Dendritic cell treated with granulocyte-macrophage colony-stimulating factor and Interleukin-4, amounts not matched to agents 40 ng/mL and 50 ng/mL, for 4 days (primary cell): Measurements from ENCODE around the gene CCNG1.
"Not testable (repeated sequence)": the region's sequence is repeated elsewhere in the genome, so short reads cannot be mapped to it uniquely, and the experiment has no call there.

Experiments
- H3K27ac Mint-ChIP-seq: one replicate; pipeline ENCODE4 v1.8.0; 2022; ENCODE audit warnings: mild to moderate bottlenecking, mixed read lengths
- H3K27me3 Mint-ChIP-seq: one replicate; pipeline ENCODE4 v1.8.0; 2022; ENCODE audit warnings: mild to moderate bottlenecking, mixed read lengths
- H3K36me3 Mint-ChIP-seq: one replicate; pipeline ENCODE4 v1.8.0; 2022; ENCODE audit warnings: low read depth, mixed read lengths
- H3K4me1 Mint-ChIP-seq: one replicate; pipeline ENCODE4 v1.8.0; 2022; ENCODE audit warnings: low read depth, mixed read lengths
- H3K4me3 Mint-ChIP-seq: one replicate; pipeline ENCODE4 v1.8.0; 2022; ENCODE audit warnings: mild to moderate bottlenecking, moderate library complexity, mixed read lengths
- H3K9me3 Mint-ChIP-seq: one replicate; pipeline ENCODE4 v1.8.0; 2022; ENCODE audit warnings: mixed read lengths
- intact Hi-C: fragments of 100-400 bp; cut with micrococcal nuclease; formaldehyde crosslinking; loops from one replicate; pipeline ENCODE4 v1.15.0; 2022

CCNG1 gene

DNA sequence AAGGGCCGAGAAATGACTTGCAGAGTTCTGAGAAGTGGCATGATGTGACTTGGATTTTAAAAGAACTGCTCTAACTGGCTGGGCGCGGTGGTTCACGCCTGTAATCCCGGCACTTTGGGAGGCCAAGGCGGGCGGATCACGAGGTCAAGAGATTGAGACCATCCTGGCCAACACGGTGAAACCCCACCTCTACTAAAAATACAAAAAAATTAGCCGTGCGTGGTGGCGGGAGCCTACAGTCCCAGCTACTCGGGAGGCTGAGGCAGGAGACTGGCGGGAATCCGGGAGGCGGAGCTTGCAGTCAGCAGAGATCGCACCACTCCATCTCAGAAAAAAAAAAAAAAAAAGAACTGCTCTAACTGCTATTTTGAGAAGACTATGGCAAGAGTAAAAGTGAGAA lies 18.0 kb downstream of the CCNG1 start:
- H3K9me3 Mint-ChIP-seq, intact Hi-C loops: not testable (repeated sequence)

GRCh38 chr5:163456029-163456589 lies 18.7 kb downstream of the CCNG1 start:
- Mint-ChIP-seq H3K27me3 (no peaks in the 10 kb centered on the region), H3K27ac (no peak overlapping the region), H3K4me3 (no peak overlapping the region), H3K4me1 (peaks cover 22% of the 10 kb centered on the region), H3K36me3 (peaks cover 46% of the 10 kb centered on the region), H3K9me3 (no peaks in the 10 kb centered on the region)
- intact Hi-C loops: no loop called here

More for the DNA sequence above, 18.0 kb downstream of the CCNG1 start:
- H3K4me3 Mint-ChIP-seq, H3K27ac Mint-ChIP-seq, H3K27me3 Mint-ChIP-seq: not testable (repeated sequence)
- Mint-ChIP-seq H3K36me3 (peaks cover 53% of the 10 kb centered on the region), H3K4me1 (peaks cover 22% of the 10 kb centered on the region)

DNA sequence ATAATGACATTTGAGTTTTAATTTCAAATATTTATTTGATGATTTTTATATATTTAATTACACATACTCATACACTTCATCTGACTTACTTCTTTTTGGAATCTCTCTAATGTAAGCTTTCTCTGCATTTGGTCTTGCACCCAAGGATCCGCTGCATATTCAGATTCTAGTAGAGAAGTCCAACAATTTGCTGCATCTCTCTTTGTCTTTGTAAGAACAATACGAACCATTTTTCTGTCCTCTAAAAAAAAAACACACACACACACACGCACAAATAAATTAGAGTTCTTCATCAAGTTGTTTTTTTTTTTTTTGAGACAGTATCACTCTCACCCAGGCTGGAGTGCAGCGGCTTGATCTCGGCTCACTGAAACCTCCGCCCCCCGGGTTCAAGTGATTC lies 19.4 kb downstream of the CCNG1 start:
- no peak overlapping the region for H3K4me3 Mint-ChIP-seq
- peaks cover 39% of the 10 kb centered on the region for H3K36me3 Mint-ChIP-seq

GRCh38 chr5:163458778-163459385 lies 21.5 kb downstream of the CCNG1 start:
- intact Hi-C loops: no loop called here
- Mint-ChIP-seq H3K27ac (peak overlapping the region; percentile 99), H3K4me1 (peaks cover 27% of the 10 kb centered on the region), H3K36me3 (peaks cover 38% of the 10 kb centered on the region), H3K9me3 (no peaks in the 10 kb centered on the region), H3K27me3 (no peaks in the 10 kb centered on the region), H3K4me3 (peak overlapping the region; percentile 93)

More for the DNA sequence above, 19.4 kb downstream of the CCNG1 start:
- no peaks in the 10 kb centered on the region for H3K9me3 Mint-ChIP-seq
- peaks cover 22% of the 10 kb centered on the region for H3K4me1 Mint-ChIP-seq
- intact Hi-C loops: no loop called here
- peak overlapping the region; percentile 41 for H3K27ac Mint-ChIP-seq
- H3K27me3 Mint-ChIP-seq: no peaks in the 10 kb centered on the region

DNA sequence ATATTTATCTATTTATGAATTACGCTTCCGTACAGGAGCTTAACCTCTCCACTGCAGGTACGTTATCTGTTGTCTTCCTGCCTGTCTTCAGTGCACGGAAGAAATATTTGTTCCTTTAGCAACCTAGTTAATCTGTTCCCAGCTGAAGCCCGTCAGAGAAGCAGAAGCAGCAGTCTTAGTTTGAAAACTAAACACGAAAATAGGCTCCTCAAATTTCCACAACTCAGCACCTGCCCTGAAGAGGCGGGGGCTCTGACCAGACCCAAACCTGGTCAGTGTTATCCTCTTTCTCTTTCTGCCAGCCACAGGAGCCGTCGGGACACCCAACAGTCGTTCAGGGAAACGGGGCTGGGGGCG lies 22.0 kb downstream of the CCNG1 start:
- intact Hi-C loops: no loop called here
- H3K4me1 Mint-ChIP-seq: peaks cover 27% of the 10 kb centered on the region
- peaks cover 37% of the 10 kb centered on the region for H3K36me3 Mint-ChIP-seq
- H3K27me3 Mint-ChIP-seq: no peaks in the 10 kb centered on the region
- H3K4me3 Mint-ChIP-seq: peak overlapping the region; percentile 93
- H3K27ac Mint-ChIP-seq: peak overlapping the region; percentile 99
- H3K9me3 Mint-ChIP-seq: no peaks in the 10 kb centered on the region

- Mint-ChIP-seq H3K4me1 (peaks cover 26% of the 10 kb centered on the region), H3K36me3 (peaks cover 32% of the 10 kb centered on the region)
These were observed 22.6 kb downstream of the CCNG1 start, which contains the start of gene NUDCD2 for GRCh38 chr5:163459819-163460561. Gene NUDCD2 (minus strand): TSS chr5:163460102. CDS start chr5:163460050, 52 bp downstream.

GRCh38 chr5:163460562-163461171 lies 23.3 kb downstream of the CCNG1 start, which contains the start of gene HMMR:
Gene HMMR (plus strand): TSS chr5:163460632. CDS start chr5:163460693, 61 bp downstream.
- Mint-ChIP-seq H3K27me3 (no peaks in the 10 kb centered on the region), H3K4me3 (peak within 1 kb of the TSS; percentile 93), H3K36me3 (peaks cover 25% of the 10 kb centered on the region), H3K9me3 (no peaks in the 10 kb centered on the region), H3K27ac (peak within 1 kb of the TSS; percentile 99), H3K4me1 (peaks cover 24% of the 10 kb centered on the region)
- intact Hi-C loops: loop anchor here (1.0 to 2.0 kb wide), 3 partner anchors 14 to 45 kb away; partner anchors contain the start of genes CCNG1 and MAT2B

More at GRCh38 chr5:163459819-163460561, 22.6 kb downstream of the CCNG1 start, which contains the start of gene NUDCD2:
- intact Hi-C loops: loop anchor here (1.0 to 2.0 kb wide), 3 partner anchors 15 to 45 kb away; partner anchors contain the start of genes CCNG1 and MAT2B
- H3K9me3 Mint-ChIP-seq: no peaks in the 10 kb centered on the region
- peak within 1 kb of the TSS; percentile 99 for H3K27ac Mint-ChIP-seq
- H3K27me3 Mint-ChIP-seq: no peaks in the 10 kb centered on the region
- H3K4me3 Mint-ChIP-seq: peak within 1 kb of the TSS; percentile 93

DNA sequence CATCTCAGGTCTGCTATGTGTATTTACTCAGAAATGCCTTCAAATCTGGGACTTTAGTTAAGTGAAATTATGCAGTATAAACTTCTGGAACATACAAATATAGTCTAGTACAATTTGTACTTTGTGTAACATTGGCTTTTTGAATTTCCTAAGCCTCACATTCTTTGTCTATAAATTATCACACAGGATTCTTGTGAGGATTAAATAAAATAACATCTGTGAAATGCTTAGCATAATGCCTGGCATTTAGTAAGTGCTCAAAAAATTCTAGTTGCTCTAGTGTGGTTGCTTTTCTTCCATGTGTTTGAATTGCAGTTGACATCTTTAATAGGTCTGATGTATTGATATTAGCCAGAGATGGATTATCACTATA lies 25.7 kb downstream of the CCNG1 start:
- Mint-ChIP-seq H3K9me3 (no peaks in the 10 kb centered on the region), H3K4me1 (peaks cover 14% of the 10 kb centered on the region), H3K27ac (no peak overlapping the region), H3K27me3 (no peaks in the 10 kb centered on the region), H3K4me3 (no peak overlapping the region), H3K36me3 (peaks cover 9% of the 10 kb centered on the region)
- intact Hi-C loops: no loop called here

- Mint-ChIP-seq H3K27me3 (no peaks in the 10 kb centered on the region), H3K9me3 (no peaks in the 10 kb centered on the region), H3K27ac (no peak overlapping the region), H3K4me1 (no peaks in the 10 kb centered on the region), H3K36me3 (no peaks in the 10 kb centered on the region), H3K4me3 (no peak overlapping the region)
- intact Hi-C loops: no loop called here
These were observed 30.3 kb downstream of the CCNG1 start for GRCh38 chr5:163467682-163468081.

DNA sequence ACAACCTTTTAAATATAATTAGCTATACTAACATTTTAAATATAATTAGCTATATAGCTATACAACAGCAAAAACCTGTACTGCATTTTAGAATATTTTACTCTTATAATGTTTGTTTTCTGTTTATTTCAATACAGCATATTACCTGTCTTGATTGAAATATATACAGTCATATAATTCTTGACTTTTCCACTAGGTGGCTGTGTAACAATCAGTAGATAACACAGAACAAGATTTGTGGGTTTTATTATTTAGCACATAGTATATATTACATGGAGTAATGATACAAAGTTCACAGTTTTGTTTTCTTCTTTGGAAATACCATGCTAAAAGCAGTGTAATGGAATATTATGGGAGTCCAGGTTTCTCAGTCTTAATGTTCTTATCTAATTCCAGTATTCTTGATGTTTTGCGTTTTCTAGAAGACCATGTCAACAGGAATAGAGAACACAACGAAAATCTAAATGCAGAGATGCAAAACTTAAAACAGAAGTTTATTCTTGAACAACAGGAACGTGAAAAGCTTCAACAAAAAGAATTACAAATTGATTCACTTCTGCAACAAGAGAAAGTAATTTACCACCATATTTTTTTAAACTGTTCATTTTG lies 36.3 kb downstream of the CCNG1 start:
- Mint-ChIP-seq H3K9me3 (no peaks in the 10 kb centered on the region), H3K36me3 (no peaks in the 10 kb centered on the region), H3K27me3 (no peaks in the 10 kb centered on the region), H3K4me1 (peaks cover 5% of the 10 kb centered on the region), H3K27ac (no peak overlapping the region), H3K4me3 (no peak overlapping the region)
- intact Hi-C loops: loop anchor here (2.0 kb wide), 1 partner anchor 13 kb away; the partner anchor contains the start of genes HMMR and NUDCD2

GRCh38 chr5:163475411-163475810 lies 38.0 kb downstream of the CCNG1 start:
- intact Hi-C loops: loop anchor here (2.0 kb wide), 1 partner anchor 15 kb away; the partner anchor contains the start of genes HMMR and NUDCD2
- no peaks in the 10 kb centered on the region for H3K36me3 Mint-ChIP-seq

DNA sequence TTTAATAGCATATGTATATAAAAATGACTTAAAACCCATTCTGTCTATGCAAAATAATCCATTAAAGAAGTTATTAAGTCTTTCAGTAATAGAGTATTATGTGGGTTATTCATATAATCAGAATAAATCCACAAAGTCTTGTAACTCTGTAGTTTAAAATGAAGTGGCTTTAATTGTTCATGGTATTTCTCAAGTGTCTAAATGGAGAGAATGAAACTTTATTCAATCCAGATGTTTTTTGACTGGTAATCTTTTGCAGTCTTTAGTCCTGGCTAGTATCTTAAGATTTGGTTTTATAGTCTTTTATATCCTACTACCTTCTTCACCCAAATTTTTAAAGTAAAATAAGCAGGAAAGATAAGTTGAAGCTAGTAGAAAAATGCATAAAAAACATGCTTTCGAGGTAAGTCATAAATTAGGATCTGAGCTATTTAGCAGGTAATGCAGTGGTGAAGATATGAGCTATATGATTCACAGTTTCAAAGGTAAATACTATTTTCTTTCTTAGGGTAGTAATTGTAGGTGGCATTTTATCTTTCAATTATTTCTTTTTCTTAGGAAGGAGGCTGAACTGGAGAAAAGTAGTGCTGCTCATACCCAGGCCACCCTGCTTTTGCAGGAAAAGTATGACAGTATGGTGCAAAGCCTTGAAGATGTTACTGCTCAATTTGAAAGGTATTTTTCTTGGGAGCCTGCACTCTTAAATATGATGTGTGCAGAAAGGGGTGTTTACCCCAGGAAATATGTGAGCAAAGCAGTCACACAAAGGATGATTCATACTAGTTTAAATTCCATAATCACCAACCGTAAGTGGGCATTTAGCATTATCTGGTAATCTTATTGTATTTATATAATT lies 41.0 kb downstream of the CCNG1 start:
- intact Hi-C loops: no loop called here
- Mint-ChIP-seq H3K4me1 (peaks cover 5% of the 10 kb centered on the region), H3K27me3 (no peaks in the 10 kb centered on the region), H3K27ac (no peak overlapping the region), H3K9me3 (no peaks in the 10 kb centered on the region), H3K36me3 (no peaks in the 10 kb centered on the region), H3K4me3 (no peak overlapping the region)

More at GRCh38 chr5:163475411-163475810, 38.0 kb downstream of the CCNG1 start:
- H3K9me3 Mint-ChIP-seq: no peaks in the 10 kb centered on the region
- H3K4me3 Mint-ChIP-seq: no peak overlapping the region
- H3K27me3 Mint-ChIP-seq: no peaks in the 10 kb centered on the region
- peak overlapping the region; percentile 50 for H3K27ac Mint-ChIP-seq
- H3K4me1 Mint-ChIP-seq: peaks cover 5% of the 10 kb centered on the region

DNA sequence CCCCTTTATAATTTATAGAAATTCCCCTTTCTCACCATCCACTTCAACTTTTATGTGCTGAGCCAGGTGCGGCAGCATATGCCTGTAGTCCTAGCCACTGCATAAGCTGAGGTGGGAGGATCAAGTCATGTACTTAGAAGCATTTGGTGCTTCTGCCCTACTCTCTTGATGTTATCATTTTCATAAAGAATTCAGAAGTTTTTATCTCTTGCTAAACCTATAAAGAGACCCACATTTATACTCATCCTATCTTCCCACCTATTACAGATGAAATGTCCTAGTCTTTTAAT lies 41.5 kb downstream of the CCNG1 start:
- H3K27ac Mint-ChIP-seq: peak overlapping the region; percentile 28
- H3K27me3 Mint-ChIP-seq: no peaks in the 10 kb centered on the region
- intact Hi-C loops: no loop called here
- no peaks in the 10 kb centered on the region for H3K36me3 Mint-ChIP-seq
- H3K9me3 Mint-ChIP-seq: no peaks in the 10 kb centered on the region
- H3K4me3 Mint-ChIP-seq: no peak overlapping the region
- peaks cover 5% of the 10 kb centered on the region for H3K4me1 Mint-ChIP-seq
